ENCODE data around the gene NEAT1.

Gene NEAT1

GRCh38 chr11:65388731-65389130 lies 33.9 kb upstream of the NEAT1 start:
- Histone ChIP-seq H3K9ac (peak overlapping the region; percentile 21; the same call in 1 of the 2 replicates), H2AFZ (ENCODE audit: low read depth) (no peak overlapping the region), H3K4me3 (IDR thresholded peaks at IDR 0.05; ENCODE audit: insufficient read depth, low read depth, low read length) (no peak overlapping the region), H3K27ac (peak overlapping the region; percentile 49), H3K4me1 (ENCODE audit: low read depth, poor library complexity, severe bottlenecking) (peaks cover 72% of the 10 kb centered on the region), H3K4me2 (peak overlapping the region; percentile 74), H3K36me3 (ENCODE audit: insufficient read depth) (no peaks in the 10 kb centered on the region), H3K27me3 (ENCODE audit: insufficient read depth, low read depth) (no peaks in the 10 kb centered on the region), H3K79me2 (ENCODE audit: insufficient read depth, low read depth) (peaks cover 62% of the 10 kb centered on the region), H4K20me1 (ENCODE audit: insufficient read depth) (no peaks in the 10 kb centered on the region)
- no peak for TF ChIP-seq CTCF (conservative IDR thresholded peaks at IDR 0.05; ENCODE audit: low read depth, low read length)

GRCh38 chr11:65389294-65389980 lies 33.2 kb upstream of the NEAT1 start:
- H4K20me1 ChIP-seq (ENCODE audit: insufficient read depth), result no peaks in the 10 kb centered on the region
- no peak overlapping the region for H2AFZ ChIP-seq (ENCODE audit: low read depth)
- TF ChIP-seq CTCF (conservative IDR thresholded peaks at IDR 0.05; ENCODE audit: low read depth, low read length), result no peak
- H3K9ac ChIP-seq, result peak overlapping the region; percentile 17; the same call in 1 of the 2 replicates
- peaks cover 62% of the 10 kb centered on the region for H3K79me2 ChIP-seq (ENCODE audit: insufficient read depth, low read depth)
- H3K4me3 ChIP-seq (IDR thresholded peaks at IDR 0.05; ENCODE audit: insufficient read depth, low read depth, low read length), result no peak overlapping the region
- H3K4me1 ChIP-seq (ENCODE audit: low read depth, poor library complexity, severe bottlenecking), result peaks cover 65% of the 10 kb centered on the region
- H3K4me2 ChIP-seq, result peak overlapping the region; percentile 74
- H3K27ac ChIP-seq, result peak overlapping the region; percentile 49
- H3K36me3 ChIP-seq (ENCODE audit: insufficient read depth), result no peaks in the 10 kb centered on the region
- no peaks in the 10 kb centered on the region for H3K27me3 ChIP-seq (ENCODE audit: insufficient read depth, low read depth)

- Histone ChIP-seq H3K4me1 (ENCODE audit: low read depth, poor library complexity, severe bottlenecking) (peaks cover 56% of the 10 kb centered on the region), H3K4me3 (IDR thresholded peaks at IDR 0.05; ENCODE audit: insufficient read depth, low read depth, low read length) (no peak overlapping the region), H2AFZ (ENCODE audit: low read depth) (no peak overlapping the region), H4K20me1 (ENCODE audit: insufficient read depth) (no peaks in the 10 kb centered on the region), H3K27ac (peak overlapping the region; percentile 49; the same call in 1 of the 2 replicates), H3K9ac (no peak overlapping the region), H3K4me2 (peak overlapping the region; percentile 74), H3K36me3 (ENCODE audit: insufficient read depth) (no peaks in the 10 kb centered on the region), H3K27me3 (ENCODE audit: insufficient read depth, low read depth) (no peaks in the 10 kb centered on the region), H3K79me2 (ENCODE audit: insufficient read depth, low read depth) (peaks cover 62% of the 10 kb centered on the region)
- no peak for TF ChIP-seq CTCF (conservative IDR thresholded peaks at IDR 0.05; ENCODE audit: low read depth, low read length)
Observed at GRCh38 chr11:65390099-65390941, 32.3 kb upstream of the NEAT1 start.

GRCh38 chr11:65390996-65391395 lies 31.6 kb upstream of the NEAT1 start:
- no peak overlapping the region for H3K27ac ChIP-seq
- H3K79me2 ChIP-seq (ENCODE audit: insufficient read depth, low read depth), result peaks cover 60% of the 10 kb centered on the region
- H4K20me1 ChIP-seq (ENCODE audit: insufficient read depth), result no peaks in the 10 kb centered on the region
- no peak overlapping the region for H2AFZ ChIP-seq (ENCODE audit: low read depth)
- TF ChIP-seq CTCF (conservative IDR thresholded peaks at IDR 0.05; ENCODE audit: low read depth, low read length), result no peak
- H3K36me3 ChIP-seq (ENCODE audit: insufficient read depth), result no peaks in the 10 kb centered on the region
- peaks cover 49% of the 10 kb centered on the region for H3K4me1 ChIP-seq (ENCODE audit: low read depth, poor library complexity, severe bottlenecking)
- no peaks in the 10 kb centered on the region for H3K27me3 ChIP-seq (ENCODE audit: insufficient read depth, low read depth)
- no peak overlapping the region for H3K4me3 ChIP-seq (IDR thresholded peaks at IDR 0.05; ENCODE audit: insufficient read depth, low read depth, low read length)
- H3K9ac ChIP-seq, result no peak overlapping the region
- H3K4me2 ChIP-seq, result no peak overlapping the region
